HepG2 (cell line): Measurements from ENCODE around the gene HNRNPF.

Experiments used
- ATF2 ChIP-seq: sonication (generic); formaldehyde crosslinking; IDR thresholded peaks from 2 replicates; pipeline ENCODE4 v1.4.0; 2020; ENCODE audit warnings: missing genetic modification reagents
- FOSL1 ChIP-seq: sonication (generic); formaldehyde crosslinking; IDR thresholded peaks from 2 replicates; pipeline ENCODE4 v1.9.0; 2021; ENCODE audit warnings: missing genetic modification reagents, borderline replicate concordance
- ZSCAN22 ChIP-seq: sonication (generic); formaldehyde crosslinking; IDR thresholded peaks from 2 replicates; pipeline ENCODE4 v1.4.0; 2020; ENCODE audit warnings: mild to moderate bottlenecking, missing genetic modification reagents

GRCh38 chr10:43389867-43390266, 19.1 kb downstream of the HNRNPF start:
- TF ChIP-seq ATF2 (CRISPR knock-in tag) (no peak), FOSL1 (CRISPR knock-in tag) (no peak), ZSCAN22 (CRISPR knock-in tag) (no peak)
